ENCODE data around the gene SESTD1. TPM values are rescaled to one million over a fixed set of nuclear protein-coding genes. Genes with fewer than 3 reads are reported as not detected.
"Not testable (repeated sequence)": the region's sequence is repeated elsewhere in the genome, so short reads cannot be mapped to it uniquely, and the experiment has no call there.

Gene SESTD1
- total RNA-seq, 2 donors from 2014 or later, result 7.7 to 9.9 TPM

- Mint-ChIP-seq H3K4me3 (no peak overlapping the region), H3K4me1 (peaks cover 7% of the 10 kb centered on the region), H3K36me3 (ENCODE audit: low read depth) (no peaks in the 10 kb centered on the region), H3K27me3 (no peaks in the 10 kb centered on the region), H3K9me3 (no peaks in the 10 kb centered on the region), H3K27ac (no peak overlapping the region)
- ATAC-seq (replicated peaks), result no peak
Measured at GRCh38 chr2:179104736-179105135, 159.9 kb downstream of the SESTD1 start.

DNA sequence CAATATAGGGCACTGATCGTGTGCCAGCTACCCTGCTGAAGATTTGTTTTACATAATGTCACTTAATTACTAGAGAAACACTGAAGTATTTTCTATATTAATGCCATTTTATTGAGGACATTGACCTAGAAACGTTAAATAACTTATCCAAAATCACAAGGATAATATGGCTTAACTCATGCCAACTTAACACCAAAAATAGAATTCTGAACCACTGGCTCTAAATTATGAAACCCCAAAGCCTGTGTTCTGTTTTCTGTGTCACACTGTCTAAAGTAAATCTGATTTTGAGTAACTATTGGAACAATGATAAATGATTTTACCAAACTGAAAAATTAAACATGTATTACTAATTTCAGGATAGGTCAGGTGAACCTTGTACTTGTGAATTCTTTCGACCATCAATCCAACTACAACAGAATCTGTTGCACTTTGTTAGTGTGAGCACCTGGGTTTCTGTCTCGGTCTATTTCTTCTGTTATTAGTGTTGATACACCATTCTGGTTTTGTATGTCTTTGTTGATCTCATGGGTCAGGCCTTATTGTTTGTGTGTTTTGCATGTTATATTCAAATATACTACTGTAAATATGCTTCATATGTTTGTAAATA lies 166.4 kb downstream of the SESTD1 start:
- no peaks in the 10 kb centered on the region for H3K36me3 Mint-ChIP-seq (ENCODE audit: low read depth)
- peaks cover 5% of the 10 kb centered on the region for H3K27me3 Mint-ChIP-seq
- no peak for ATAC-seq (replicated peaks)
- no peaks in the 10 kb centered on the region for H3K9me3 Mint-ChIP-seq
- H3K4me1 Mint-ChIP-seq, result no peaks in the 10 kb centered on the region
- H3K4me3 Mint-ChIP-seq, result no peak overlapping the region
- no peak overlapping the region for H3K27ac Mint-ChIP-seq

DNA sequence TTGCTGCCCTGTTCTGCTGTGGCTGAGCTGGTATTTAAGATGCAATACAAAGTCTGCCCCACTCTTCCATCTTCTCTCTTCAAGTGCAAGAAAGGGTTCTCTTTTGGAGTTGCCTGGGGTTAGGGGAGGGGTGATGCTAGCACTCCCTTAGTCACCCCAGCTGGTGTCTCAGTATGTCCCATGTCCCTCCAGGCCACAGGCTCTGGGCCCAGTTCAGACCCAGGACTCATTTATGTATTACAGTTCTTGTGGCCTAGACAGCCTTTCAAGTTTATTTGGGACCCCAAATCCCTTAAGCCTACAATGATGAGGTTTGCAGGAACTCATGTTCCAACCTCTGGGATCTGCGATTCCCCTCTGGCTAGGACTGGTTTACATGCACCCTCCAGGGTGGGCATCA lies 167.5 kb downstream of the SESTD1 start:
- no peaks in the 10 kb centered on the region for H3K36me3 Mint-ChIP-seq (ENCODE audit: low read depth)
- peaks cover 5% of the 10 kb centered on the region for H3K27me3 Mint-ChIP-seq
- H3K4me1 Mint-ChIP-seq, result no peaks in the 10 kb centered on the region
- H3K4me3 Mint-ChIP-seq, result no peak overlapping the region
- H3K27ac Mint-ChIP-seq, result no peak overlapping the region
- H3K9me3 Mint-ChIP-seq, result no peaks in the 10 kb centered on the region
- no peak for ATAC-seq (replicated peaks)

DNA sequence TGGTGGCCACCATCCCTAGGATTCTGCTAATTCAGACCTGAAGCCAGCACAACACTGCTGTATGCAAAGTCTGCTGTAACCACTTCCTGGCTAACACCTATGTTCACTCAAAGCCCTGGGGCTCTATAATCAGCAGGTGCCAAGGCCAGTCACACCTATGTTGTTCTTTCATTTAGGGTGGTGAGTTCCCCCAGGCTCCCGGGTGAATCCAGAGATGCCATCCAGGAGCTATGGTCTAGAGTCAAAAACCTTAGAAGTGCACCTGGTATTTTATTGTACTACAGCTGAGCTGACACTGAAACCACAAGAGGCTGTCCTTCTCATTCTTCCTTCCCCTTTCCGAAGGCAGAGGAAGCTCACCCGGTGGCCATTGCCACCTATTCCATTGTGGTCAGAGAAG lies 168.5 kb downstream of the SESTD1 start:
- H3K27ac Mint-ChIP-seq, result no peak overlapping the region
- H3K4me1 Mint-ChIP-seq, result no peaks in the 10 kb centered on the region
- H3K36me3 Mint-ChIP-seq (ENCODE audit: low read depth), result no peaks in the 10 kb centered on the region
- peaks cover 5% of the 10 kb centered on the region for H3K27me3 Mint-ChIP-seq
- ATAC-seq (replicated peaks), result peak; percentile 45
- H3K9me3 Mint-ChIP-seq, result no peaks in the 10 kb centered on the region
- no peak overlapping the region for H3K4me3 Mint-ChIP-seq

GRCh38 chr2:179092912-179093311 lies 171.7 kb downstream of the SESTD1 start:
- not testable (repeated sequence) for H3K4me3 Mint-ChIP-seq; H3K36me3 Mint-ChIP-seq (ENCODE audit: low read depth); H3K27ac Mint-ChIP-seq; H3K4me1 Mint-ChIP-seq; ATAC-seq (replicated peaks); H3K27me3 Mint-ChIP-seq; H3K9me3 Mint-ChIP-seq

GRCh38 chr2:179082697-179083096 lies 181.9 kb downstream of the SESTD1 start:
- H3K4me3 Mint-ChIP-seq, result no peak overlapping the region
- H3K27me3 Mint-ChIP-seq, result no peaks in the 10 kb centered on the region
- H3K4me1 Mint-ChIP-seq, result no peaks in the 10 kb centered on the region
- no peaks in the 10 kb centered on the region for H3K36me3 Mint-ChIP-seq (ENCODE audit: low read depth)
- no peak for ATAC-seq (replicated peaks)
- peaks cover 12% of the 10 kb centered on the region for H3K9me3 Mint-ChIP-seq
- H3K27ac Mint-ChIP-seq, result no peak overlapping the region

DNA sequence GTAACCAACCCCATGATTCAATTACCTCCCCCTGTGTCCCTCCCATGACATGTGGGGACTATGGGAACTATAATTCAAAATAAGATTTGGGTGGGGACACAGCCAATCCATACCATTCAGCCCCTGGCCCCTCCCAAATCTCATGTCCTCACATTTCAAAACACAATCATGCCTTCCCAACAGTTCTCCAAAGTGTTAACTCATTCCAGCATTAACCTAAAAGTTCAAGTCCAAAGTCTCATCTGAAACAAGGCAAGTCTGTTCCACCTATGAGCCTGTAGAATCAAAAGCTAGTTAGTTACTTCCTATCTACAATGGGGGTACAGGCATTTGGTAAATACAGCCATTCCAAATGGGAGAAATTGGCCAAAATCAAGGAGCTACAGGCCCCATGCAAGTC lies 182.7 kb downstream of the SESTD1 start:
- Mint-ChIP-seq H3K27ac (no peak overlapping the region), H3K9me3 (peaks cover 17% of the 10 kb centered on the region), H3K4me3 (no peak overlapping the region), H3K36me3 (ENCODE audit: low read depth) (no peaks in the 10 kb centered on the region), H3K27me3 (no peaks in the 10 kb centered on the region), H3K4me1 (no peaks in the 10 kb centered on the region)
- ATAC-seq (replicated peaks), result no peak

GRCh38 chr2:179072527-179072926 lies 192.1 kb downstream of the SESTD1 start:
- no peaks in the 10 kb centered on the region for H3K36me3 Mint-ChIP-seq (ENCODE audit: low read depth)
- H3K9me3 Mint-ChIP-seq, result peaks cover 5% of the 10 kb centered on the region
- ATAC-seq (replicated peaks), result no peak
- H3K4me3 Mint-ChIP-seq, result no peak overlapping the region
- no peaks in the 10 kb centered on the region for H3K4me1 Mint-ChIP-seq
- H3K27me3 Mint-ChIP-seq, result peaks cover 7% of the 10 kb centered on the region
- no peak overlapping the region for H3K27ac Mint-ChIP-seq

GRCh38 chr2:179071810-179072355 lies 192.7 kb downstream of the SESTD1 start:
- ATAC-seq (replicated peaks), result no peak
- no peaks in the 10 kb centered on the region for H3K36me3 Mint-ChIP-seq (ENCODE audit: low read depth)
- H3K4me3 Mint-ChIP-seq, result no peak overlapping the region
- H3K4me1 Mint-ChIP-seq, result no peaks in the 10 kb centered on the region
- H3K27me3 Mint-ChIP-seq, result peaks cover 7% of the 10 kb centered on the region
- H3K27ac Mint-ChIP-seq, result no peak overlapping the region
- peaks cover under 1% of the 10 kb centered on the region for H3K9me3 Mint-ChIP-seq

GRCh38 chr2:179070895-179071294 lies 193.7 kb downstream of the SESTD1 start:
- Mint-ChIP-seq H3K36me3 (ENCODE audit: low read depth) (no peaks in the 10 kb centered on the region), H3K4me1 (no peaks in the 10 kb centered on the region), H3K27ac (no peak overlapping the region), H3K9me3 (no peaks in the 10 kb centered on the region), H3K27me3 (peaks cover 7% of the 10 kb centered on the region), H3K4me3 (no peak overlapping the region)
- ATAC-seq (replicated peaks), result no peak

DNA sequence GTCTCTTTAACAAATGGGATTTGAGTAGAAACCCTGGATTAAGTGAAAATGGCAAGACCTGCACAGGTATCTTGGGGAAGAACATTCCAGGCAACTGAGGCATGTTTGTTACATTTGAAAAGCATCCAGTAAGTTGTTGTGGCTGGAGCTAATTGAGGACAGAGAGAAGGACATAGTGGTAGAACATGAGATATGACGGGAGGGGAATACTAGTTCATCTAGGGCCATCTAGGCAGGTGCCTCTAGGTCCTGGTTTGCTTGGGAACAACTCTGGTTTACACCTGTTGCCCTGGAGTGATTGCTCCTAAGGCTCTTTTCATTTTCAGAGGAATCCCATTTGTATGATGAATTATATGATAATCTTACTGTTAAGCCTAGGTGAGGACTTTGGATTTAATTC lies 194.9 kb downstream of the SESTD1 start:
- H3K27ac Mint-ChIP-seq, result no peak overlapping the region
- no peaks in the 10 kb centered on the region for H3K4me1 Mint-ChIP-seq
- no peak overlapping the region for H3K4me3 Mint-ChIP-seq
- peaks cover 3% of the 10 kb centered on the region for H3K9me3 Mint-ChIP-seq
- H3K27me3 Mint-ChIP-seq, result peaks cover 7% of the 10 kb centered on the region
- no peaks in the 10 kb centered on the region for H3K36me3 Mint-ChIP-seq (ENCODE audit: low read depth)
- no peak for ATAC-seq (replicated peaks)

- no peak overlapping the region for H3K4me3 Mint-ChIP-seq
- peaks cover 7% of the 10 kb centered on the region for H3K27me3 Mint-ChIP-seq
- ATAC-seq (replicated peaks), result no peak
- H3K36me3 Mint-ChIP-seq (ENCODE audit: low read depth), result no peaks in the 10 kb centered on the region
- H3K4me1 Mint-ChIP-seq, result no peaks in the 10 kb centered on the region
- H3K9me3 Mint-ChIP-seq, result peaks cover 3% of the 10 kb centered on the region
- H3K27ac Mint-ChIP-seq, result no peak overlapping the region
Measured at GRCh38 chr2:179068991-179069643, 195.5 kb downstream of the SESTD1 start.

DNA sequence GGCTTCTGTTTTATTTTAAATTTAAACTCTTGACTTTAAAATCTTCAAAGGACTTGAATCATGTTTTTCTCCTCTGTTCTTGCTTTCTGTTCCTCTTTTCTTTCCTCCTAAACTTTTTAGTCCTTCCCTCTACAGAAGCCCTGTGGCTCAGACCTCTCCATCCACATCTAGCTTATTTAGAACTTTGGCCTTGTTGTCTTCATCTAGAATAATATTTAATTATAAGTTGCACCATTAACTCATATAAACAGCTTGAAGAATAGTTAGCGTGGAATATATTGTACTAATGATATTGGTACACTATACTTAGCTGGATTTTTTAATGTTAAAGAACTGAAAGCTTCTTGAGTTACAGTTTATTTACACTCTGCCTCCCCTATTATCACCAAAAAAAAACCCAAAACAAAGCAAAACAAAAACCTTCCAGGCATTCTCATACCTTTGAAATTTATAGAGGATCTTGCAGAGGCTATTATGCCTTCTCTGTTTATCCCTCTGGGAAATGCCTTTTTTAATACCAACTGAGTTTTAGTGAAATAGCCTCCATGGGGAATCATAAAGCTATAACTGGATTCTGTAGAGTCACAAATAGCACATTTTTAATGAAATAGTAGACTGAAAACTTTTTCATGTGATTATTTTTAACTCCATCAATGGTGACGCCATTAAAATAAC lies 205.5 kb downstream of the SESTD1 start:
- Mint-ChIP-seq H3K27me3 (no peaks in the 10 kb centered on the region), H3K36me3 (ENCODE audit: low read depth) (no peaks in the 10 kb centered on the region), H3K4me1 (no peaks in the 10 kb centered on the region), H3K27ac (no peak overlapping the region), H3K9me3 (no peaks in the 10 kb centered on the region), H3K4me3 (no peak overlapping the region)
- ATAC-seq (replicated peaks), result no peak

DNA sequence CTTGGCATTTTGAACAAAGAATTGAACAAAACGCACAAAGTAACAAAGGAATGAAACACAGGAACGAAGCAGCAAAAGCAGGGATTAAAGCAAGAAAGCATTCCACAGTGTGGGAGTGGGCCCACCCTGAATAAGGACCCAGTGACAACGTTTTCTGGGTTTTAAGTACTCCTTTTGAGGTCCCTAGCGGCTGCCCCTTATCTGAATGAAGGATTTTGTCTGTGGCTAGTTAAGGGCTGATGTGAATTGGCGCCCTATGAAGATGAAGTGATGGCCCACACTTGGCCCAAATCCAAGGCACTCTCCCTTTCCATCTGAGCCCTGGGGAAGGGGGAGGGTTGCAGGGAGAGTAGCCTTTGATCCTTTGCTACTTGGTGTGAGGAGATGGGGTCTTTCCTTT lies 206.9 kb downstream of the SESTD1 start:
- no peaks in the 10 kb centered on the region for H3K4me1 Mint-ChIP-seq
- no peaks in the 10 kb centered on the region for H3K27me3 Mint-ChIP-seq
- no peak overlapping the region for H3K27ac Mint-ChIP-seq
- H3K4me3 Mint-ChIP-seq, result no peak overlapping the region
- H3K36me3 Mint-ChIP-seq (ENCODE audit: low read depth), result no peaks in the 10 kb centered on the region
- no peak for ATAC-seq (replicated peaks)
- H3K9me3 Mint-ChIP-seq, result no peaks in the 10 kb centered on the region

DNA sequence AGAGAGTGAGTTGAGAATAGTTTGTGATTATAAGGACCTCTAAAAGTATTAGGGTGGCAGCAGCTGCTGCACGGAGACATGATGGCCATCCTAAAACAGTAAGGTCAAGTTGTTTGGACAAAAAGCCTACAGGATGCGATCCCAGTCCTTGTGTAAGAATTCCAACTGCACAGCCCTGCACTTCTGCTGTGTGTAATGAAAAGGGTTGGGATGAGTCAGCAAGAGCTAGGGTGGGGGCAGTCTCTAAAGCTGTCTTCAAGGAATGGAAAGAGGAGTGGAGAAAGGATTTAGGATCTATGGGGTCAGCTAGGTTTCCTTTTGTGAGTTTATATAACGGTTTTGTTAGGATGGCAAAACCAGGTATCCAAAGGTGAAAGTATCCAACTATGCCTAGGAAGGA lies 211.1 kb downstream of the SESTD1 start:
- H3K36me3 Mint-ChIP-seq (ENCODE audit: low read depth); H3K27me3 Mint-ChIP-seq: not testable (repeated sequence)

More for the DNA sequence above, 211.1 kb downstream of the SESTD1 start:
- H3K4me1 Mint-ChIP-seq; H3K27ac Mint-ChIP-seq; H3K4me3 Mint-ChIP-seq; H3K9me3 Mint-ChIP-seq; ATAC-seq (replicated peaks): not testable (repeated sequence)
